Thyroid gland (tissue), 4 donors: Measurements from ENCODE around the gene CRISPLD2. TPM values are rescaled to one million over a fixed set of nuclear protein-coding genes. Genes with fewer than 3 reads are reported as not detected.

Source experiments
- DNase-seq, 2 donors: peaks; one replicate each; pipeline ENCODE4 v3.0.0-alpha.2; 2019
- H3K27ac ChIP-seq, 3 donors: fragments of 200-600 bp; sonication (generic); 1 replicate in 2 of 3; 2 replicates in 1 of 3; pipeline ENCODE4 v1.5.1; 2016 to 2019; ENCODE audit warnings: mild to moderate bottlenecking in 1 of 3, moderate library complexity in 1 of 3
- H3K27me3 ChIP-seq: fragments of 200-600 bp; sonication (generic); one replicate; pipeline ENCODE4 v1.5.1; 2019
- H3K36me3 ChIP-seq, 2 donors: fragments of 200-600 bp; sonication (generic); one replicate each; pipeline ENCODE4 v1.5.1; 2016 to 2019
- H3K4me1 ChIP-seq, 2 donors: fragments of 200-600 bp; sonication (generic); one replicate each; pipeline ENCODE4 v1.5.1; 2017 to 2019
- H3K4me3 ChIP-seq, 3 donors: fragments of 200-600 bp; sonication (generic); replicated peaks in 1 of 3; 1 replicate in 2 of 3; 2 replicates in 1 of 3; pipeline ENCODE4 v1.5.1; 2016; ENCODE audit warnings: mild to moderate bottlenecking in 1 of 3
- H3K9me3 ChIP-seq: fragments of 200-600 bp; sonication (generic); one replicate; pipeline ENCODE4 v1.5.1; 2017
- POLR2A ChIP-seq, 2 donors: fragments of 450-650 bp; IDR thresholded peaks; one replicate each; pipeline ENCODE4 v1.6.1; 2017; ENCODE audit warnings: antibody characterized with exemption in 2 of 2, mild to moderate bottlenecking in 2 of 2, moderate library complexity in 1 of 2
- WGBS, 2 donors: methylation state at CpG; one replicate each; pipeline ENCODE4 v1.1.5; 2017; 5-methylcytosine and 5-hydroxymethylcytosine counted together
- intact Hi-C: fragments of 100-400 bp; cut with DNase I; formaldehyde crosslinking; loops from one replicate; pipeline ENCODE4 v1.15.1; 2023
- total RNA-seq, 4 donors: library from RNA; depleted of rRNA; stranded (reverse); fragments of >200 nt; gene quantifications; one replicate each; pipeline ENCODE4 v1.2.3, GENCODE V29; 2016
- TF ChIP-seq, protein P1 (sequence below), 6 experiments: fragments of 200-600 bp in 3 of 6; fragments of 450-650 bp in 3 of 6; sonication (generic) in 3 of 6; IDR thresholded peaks; one replicate each; pipeline ENCODE4 v1.5.1; 2016 to 2019; ENCODE audit warnings: antibody characterized with exemption in 6 of 6, mild to moderate bottlenecking in 2 of 6, inconsistent platforms in 1 of 6, moderate library complexity in 1 of 6

CRISPLD2 gene
- total RNA-seq, 4 donors from 2014 or later = 48.0 to 261 (median 108) TPM

DNA sequence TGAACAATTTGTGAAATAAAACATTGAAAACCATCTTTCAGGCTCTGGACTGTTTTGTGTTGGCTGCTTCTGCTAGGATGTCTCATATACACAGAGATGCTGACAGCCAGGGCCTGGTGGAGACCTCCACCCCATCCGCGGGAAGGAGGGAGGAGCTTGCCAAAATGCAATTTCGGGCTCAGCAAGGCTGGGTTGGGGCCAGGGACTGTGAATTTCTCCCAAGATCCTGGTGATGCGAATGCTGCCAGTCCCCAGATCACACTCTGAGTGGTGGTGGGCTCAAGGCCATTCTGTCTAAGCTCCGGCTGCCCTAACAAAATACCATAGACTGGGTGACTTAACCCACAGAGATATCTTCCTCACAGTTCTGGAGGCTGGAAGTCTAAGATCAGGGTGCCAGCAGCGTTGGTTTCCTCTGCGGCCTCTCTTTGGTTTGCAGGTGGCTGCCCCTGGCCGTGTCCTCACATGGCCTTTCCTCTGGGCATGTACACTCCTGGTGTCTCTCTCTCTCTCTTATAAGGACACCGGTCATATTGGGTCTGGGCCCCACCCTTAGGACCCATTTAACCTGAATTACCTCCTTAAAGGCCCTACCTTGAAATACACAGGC, 89.8 kb downstream of the CRISPLD2 start:
- TF ChIP-seq, protein P1, sequence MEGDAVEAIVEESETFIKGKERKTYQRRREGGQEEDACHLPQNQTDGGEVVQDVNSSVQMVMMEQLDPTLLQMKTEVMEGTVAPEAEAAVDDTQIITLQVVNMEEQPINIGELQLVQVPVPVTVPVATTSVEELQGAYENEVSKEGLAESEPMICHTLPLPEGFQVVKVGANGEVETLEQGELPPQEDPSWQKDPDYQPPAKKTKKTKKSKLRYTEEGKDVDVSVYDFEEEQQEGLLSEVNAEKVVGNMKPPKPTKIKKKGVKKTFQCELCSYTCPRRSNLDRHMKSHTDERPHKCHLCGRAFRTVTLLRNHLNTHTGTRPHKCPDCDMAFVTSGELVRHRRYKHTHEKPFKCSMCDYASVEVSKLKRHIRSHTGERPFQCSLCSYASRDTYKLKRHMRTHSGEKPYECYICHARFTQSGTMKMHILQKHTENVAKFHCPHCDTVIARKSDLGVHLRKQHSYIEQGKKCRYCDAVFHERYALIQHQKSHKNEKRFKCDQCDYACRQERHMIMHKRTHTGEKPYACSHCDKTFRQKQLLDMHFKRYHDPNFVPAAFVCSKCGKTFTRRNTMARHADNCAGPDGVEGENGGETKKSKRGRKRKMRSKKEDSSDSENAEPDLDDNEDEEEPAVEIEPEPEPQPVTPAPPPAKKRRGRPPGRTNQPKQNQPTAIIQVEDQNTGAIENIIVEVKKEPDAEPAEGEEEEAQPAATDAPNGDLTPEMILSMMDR (IDR thresholded peaks at IDR 0.05) = no peak
- no peak for TF ChIP-seq POLR2A (IDR thresholded peaks at IDR 0.05)
- WGBS, 2 donors = 88 to 89% methylated on average over 9 of the region's 9 CpGs
- Histone ChIP-seq H3K27me3 (no peaks in the 10 kb centered on the region), H3K4me1 (peaks cover 0 to 7% of the 10 kb centered on the region in 2 donors), H3K9me3 (no peaks in the 10 kb centered on the region), H3K27ac (no peak overlapping the region), H3K4me3 (no peak overlapping the region), H3K36me3 (no peaks in the 10 kb centered on the region)
- DNase-seq = no peak
- intact Hi-C loops = no loop called here

DNA sequence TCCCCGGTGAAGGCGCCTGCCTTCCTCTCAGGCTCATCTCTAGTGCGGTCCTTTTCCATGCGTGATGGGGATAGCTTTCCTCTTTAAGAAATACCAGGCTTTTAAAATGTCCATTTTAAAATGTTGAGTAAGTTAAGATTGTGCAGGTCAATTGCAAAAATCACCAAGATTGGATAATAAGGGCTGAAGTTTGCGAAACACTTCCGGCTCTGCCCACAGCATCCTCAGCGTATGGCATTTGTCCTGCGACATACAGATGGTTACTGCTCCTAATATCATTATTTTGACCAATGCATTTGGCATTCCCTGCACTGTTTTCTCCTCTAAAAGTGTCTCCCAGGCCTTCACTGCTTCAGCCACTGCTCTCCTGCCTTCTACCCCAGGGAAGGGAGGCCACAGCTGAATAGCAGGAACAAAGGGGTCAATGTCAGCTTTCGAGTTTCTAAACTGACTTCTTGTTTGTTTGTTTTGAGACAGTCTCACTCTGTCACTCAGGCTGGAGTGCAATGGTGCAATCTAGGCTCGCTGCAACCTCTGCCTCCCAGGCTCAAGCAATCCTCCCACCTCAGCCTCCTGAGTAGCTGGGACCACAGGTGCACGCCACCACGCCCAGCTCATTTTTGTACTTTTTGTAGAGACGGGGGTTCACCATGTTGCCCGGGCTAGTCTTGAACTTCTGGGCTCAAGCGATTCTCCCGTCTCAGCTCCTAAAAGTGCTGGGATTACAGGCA, 91.9 kb downstream of the CRISPLD2 start:
- TF ChIP-seq, protein P1 (IDR thresholded peaks at IDR 0.05) = no peak
- no peak for TF ChIP-seq POLR2A (IDR thresholded peaks at IDR 0.05)
- intact Hi-C loops = no loop called here
- no peak for DNase-seq

DNA sequence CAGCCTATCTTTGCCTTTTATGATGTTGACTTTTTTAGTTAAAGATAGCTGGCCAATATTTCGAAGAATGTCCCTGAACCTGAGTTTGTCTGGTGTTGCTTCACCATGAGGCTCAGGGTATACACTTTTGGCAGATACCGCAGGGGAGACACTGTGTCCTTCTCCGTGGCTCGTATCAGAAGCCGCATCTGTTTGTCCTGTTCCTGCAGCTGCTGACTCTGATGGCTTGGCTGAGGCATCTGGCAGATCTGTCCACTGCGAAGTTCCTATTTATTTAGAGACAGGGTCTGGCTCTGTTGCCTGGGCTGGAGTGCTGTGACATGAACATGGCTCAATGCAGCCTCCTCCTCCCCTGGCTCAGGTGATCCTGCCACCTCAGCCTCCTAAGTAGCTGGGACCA, 93.5 kb downstream of the CRISPLD2 start:
- no peaks in the 10 kb centered on the region for H3K36me3 ChIP-seq
- no peaks in the 10 kb centered on the region for H3K9me3 ChIP-seq
- peak in 1 of 2 donors; percentile 48 for DNase-seq
- WGBS, 2 donors = 27 to 33% methylated on average over 4 to 6 of the region's 6 CpGs
- no peak for TF ChIP-seq POLR2A (IDR thresholded peaks at IDR 0.05)
- TF ChIP-seq, protein P1 (IDR thresholded peaks at IDR 0.05) = no peak
- H3K27me3 ChIP-seq = no peaks in the 10 kb centered on the region
- H3K27ac ChIP-seq = no peak overlapping the region
- intact Hi-C loops = no loop called here
- H3K4me1 ChIP-seq = peaks cover 0 to 7% of the 10 kb centered on the region in 2 donors
- H3K4me3 ChIP-seq = no peak overlapping the region

More for the DNA sequence above, 91.9 kb downstream of the CRISPLD2 start:
- H3K27ac ChIP-seq = no peak overlapping the region
- WGBS, 2 donors = 87 to 93% methylated on average over 16 of the region's 16 CpGs
- no peak overlapping the region for H3K4me3 ChIP-seq
- H3K9me3 ChIP-seq = no peaks in the 10 kb centered on the region
- peaks cover 0 to 7% of the 10 kb centered on the region in 2 donors for H3K4me1 ChIP-seq
- no peaks in the 10 kb centered on the region for H3K36me3 ChIP-seq
- no peaks in the 10 kb centered on the region for H3K27me3 ChIP-seq

DNA sequence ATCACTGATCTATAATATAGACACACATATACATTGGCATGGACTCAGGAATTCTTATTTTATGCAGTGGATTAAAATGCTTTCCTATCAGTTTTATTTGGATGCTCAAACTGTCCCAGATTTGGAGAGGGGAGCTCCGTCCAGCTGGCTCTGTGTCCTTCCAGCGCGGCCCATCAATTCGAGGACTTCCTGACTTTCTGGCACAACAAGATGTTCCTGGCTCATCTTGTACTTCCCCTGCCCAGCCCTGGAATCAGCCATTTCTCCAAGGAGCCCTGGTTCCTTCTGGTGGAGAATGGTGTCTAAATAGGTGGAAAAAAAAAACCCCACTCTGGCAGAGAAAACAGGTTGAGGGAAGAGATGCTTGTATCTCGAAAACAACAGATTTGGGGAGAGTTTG, 94.5 kb downstream of the CRISPLD2 start:
- TF ChIP-seq POLR2A (IDR thresholded peaks at IDR 0.05) = no peak
- TF ChIP-seq, protein P1 (IDR thresholded peaks at IDR 0.05) = no peak
- no peaks in the 10 kb centered on the region for H3K9me3 ChIP-seq
- no peak overlapping the region for H3K4me3 ChIP-seq
- intact Hi-C loops = no loop called here
- DNase-seq = no peak
- peaks cover 0 to 7% of the 10 kb centered on the region in 2 donors for H3K4me1 ChIP-seq
- H3K36me3 ChIP-seq = no peaks in the 10 kb centered on the region
- 52 to 64% methylated on average over 5 of the region's 5 CpGs for WGBS, 2 donors
- no peak overlapping the region for H3K27ac ChIP-seq
- H3K27me3 ChIP-seq = no peaks in the 10 kb centered on the region

DNA sequence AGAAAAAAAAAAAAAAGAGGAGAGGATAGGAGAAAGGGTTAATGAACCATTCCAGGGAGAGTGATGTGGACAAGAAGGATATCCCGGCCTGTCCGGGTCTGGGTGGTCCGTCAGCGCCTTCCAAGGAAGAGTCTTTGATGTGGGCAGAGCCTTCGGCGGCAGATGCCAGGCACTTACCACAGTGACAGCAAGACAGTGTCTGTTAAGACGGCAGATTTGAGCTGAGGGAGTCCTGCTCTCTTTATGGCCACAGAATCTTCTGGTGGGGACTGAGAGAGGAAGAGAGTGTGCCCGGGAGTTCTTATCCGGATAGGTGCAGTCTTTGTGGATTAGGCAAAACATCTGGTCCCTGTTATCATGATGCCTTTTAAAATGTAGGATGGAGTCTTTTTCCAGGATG, 96.4 kb downstream of the CRISPLD2 start:
- Histone ChIP-seq H3K27ac (no peak overlapping the region), H3K27me3 (no peaks in the 10 kb centered on the region), H3K4me3 (no peak overlapping the region), H3K9me3 (no peaks in the 10 kb centered on the region), H3K4me1 (peaks cover 0 to 7% of the 10 kb centered on the region in 2 donors), H3K36me3 (no peaks in the 10 kb centered on the region)
- no peak for DNase-seq
- intact Hi-C loops = no loop called here
- TF ChIP-seq POLR2A (IDR thresholded peaks at IDR 0.05) = no peak
- TF ChIP-seq, protein P1 (IDR thresholded peaks at IDR 0.05) = no peak
- 74 to 87% methylated on average over 9 of the region's 9 CpGs for WGBS, 2 donors
